ENCODE results near the gene TSPAN31. TPM values are rescaled to one million over a fixed set of nuclear protein-coding genes. Genes with fewer than 3 reads are reported as not detected.
"Not testable (repeated sequence)": the region's sequence is repeated elsewhere in the genome, so short reads cannot be mapped to it uniquely, and the experiment has no call there.

Gene TSPAN31
- total and polyA plus RNA-seq, 2 experiments from 2014 or later, result 15.5 to 15.6 TPM

GRCh38 chr12:57715036-57715748 is 29.6 kb upstream of the TSPAN31 start:
- not testable (repeated sequence) for H4K20me1 ChIP-seq (replicated peaks; ENCODE audit: insufficient read depth); H3K4me1 ChIP-seq (ENCODE audit: insufficient read depth); H3K4me3 Mint-ChIP-seq; H3K79me2 ChIP-seq (replicated peaks; ENCODE audit: insufficient read depth); H2AFZ ChIP-seq; H3K9me2 ChIP-seq (ENCODE audit: insufficient read depth); H3K4me2 ChIP-seq; H3K36me3 ChIP-seq (ENCODE audit: insufficient read depth); H3K27ac Mint-ChIP-seq; H3K4me3 ChIP-seq; H3K4me1 Mint-ChIP-seq; DNase-seq (ENCODE audit: low spot score); ATAC-seq; H3K27me3 ChIP-seq (ENCODE audit: insufficient read depth); H3K27me3 Mint-ChIP-seq (ENCODE audit: insufficient read depth, low read depth, poor library complexity); H3F3A ChIP-seq (replicated peaks; ENCODE audit: low read depth); H3K9me3 Mint-ChIP-seq; H3K27ac ChIP-seq (ENCODE audit: low read depth)
- H3K36me3 Mint-ChIP-seq (ENCODE audit: low read depth), result peaks cover 19% of the 10 kb centered on the region

- no peak for DNase-seq (ENCODE audit: low spot score)
- H3K36me3 ChIP-seq (ENCODE audit: insufficient read depth), result peaks cover 6% of the 10 kb centered on the region; the same call in 1 of the 2 replicates
- no peak overlapping the region for H3K4me2 ChIP-seq
These were observed 29.1 kb upstream of the TSPAN31 start for GRCh38 chr12:57715786-57716185.

GRCh38 chr12:57716305-57716704 is 28.5 kb upstream of the TSPAN31 start:
- no peak overlapping the region for H3K27ac Mint-ChIP-seq
- H3K9me2 ChIP-seq (ENCODE audit: insufficient read depth), result no peaks in the 10 kb centered on the region
- TF ChIP-seq ZNF462 (CRISPR knock-in tag; IDR thresholded peaks at IDR 0.05) (no peak), JUNB (IDR thresholded peaks at IDR 0.05; ENCODE audit: unreplicated experiment) (no peak), REST (IDR thresholded peaks at IDR 0.05; ENCODE audit: unreplicated experiment) (no peak)

More at GRCh38 chr12:57715786-57716185, 29.1 kb upstream of the TSPAN31 start:
- Mint-ChIP-seq H3K27me3 (ENCODE audit: insufficient read depth, low read depth, poor library complexity) (peaks cover 3% of the 10 kb centered on the region), H3K27ac (no peak overlapping the region), H3K9me3 (no peaks in the 10 kb centered on the region), H3K4me3 (no peak overlapping the region), H3K36me3 (ENCODE audit: low read depth) (peaks cover 19% of the 10 kb centered on the region), H3K4me1 (no peaks in the 10 kb centered on the region; the same call in 2 of the 3 replicates)
- ATAC-seq, result no peak
- Histone ChIP-seq H4K20me1 (replicated peaks; ENCODE audit: insufficient read depth) (no peaks in the 10 kb centered on the region), H3K4me3 (no peak overlapping the region), H3K27ac (ENCODE audit: low read depth) (no peak overlapping the region), H3K79me2 (replicated peaks; ENCODE audit: insufficient read depth) (no peaks in the 10 kb centered on the region), H3K4me1 (ENCODE audit: insufficient read depth) (no peaks in the 10 kb centered on the region), H3F3A (replicated peaks; ENCODE audit: low read depth) (no peaks in the 10 kb centered on the region), H3K9me2 (ENCODE audit: insufficient read depth) (no peaks in the 10 kb centered on the region), H2AFZ (no peak overlapping the region), H3K27me3 (ENCODE audit: insufficient read depth) (no peaks in the 10 kb centered on the region)
- no peak for TF ChIP-seq NANOG (IDR thresholded peaks at IDR 0.05; ENCODE audit: borderline replicate concordance)
- no peak for TF ChIP-seq STAT1 (IDR thresholded peaks at IDR 0.05; ENCODE audit: unreplicated experiment)
- no peak for TF ChIP-seq POLR2AphosphoS5 (IDR thresholded peaks at IDR 0.05; ENCODE audit: low read depth)
- no peak for TF ChIP-seq JUNB (IDR thresholded peaks at IDR 0.05; ENCODE audit: unreplicated experiment)
- no peak for TF ChIP-seq CREB1 (CRISPR knock-in tag; IDR thresholded peaks at IDR 0.05; ENCODE audit: low read depth)
- TF ChIP-seq ZNF114 (CRISPR knock-in tag; IDR thresholded peaks at IDR 0.05), result no peak

More at GRCh38 chr12:57716305-57716704, 28.5 kb upstream of the TSPAN31 start:
- ATAC-seq, result no peak
- H3K79me2 ChIP-seq (replicated peaks; ENCODE audit: insufficient read depth), result no peaks in the 10 kb centered on the region
- H3K4me3 ChIP-seq, result no peak overlapping the region
- Mint-ChIP-seq H3K9me3 (no peaks in the 10 kb centered on the region), H3K4me1 (no peaks in the 10 kb centered on the region; the same call in 2 of the 3 replicates), H3K36me3 (ENCODE audit: low read depth) (peaks cover 19% of the 10 kb centered on the region), H3K4me3 (no peak overlapping the region), H3K27me3 (ENCODE audit: insufficient read depth, low read depth, poor library complexity) (peaks cover 3% of the 10 kb centered on the region)
- no peaks in the 10 kb centered on the region for H3K27me3 ChIP-seq (ENCODE audit: insufficient read depth)
- no peak overlapping the region for H3K27ac ChIP-seq (ENCODE audit: low read depth)
- H3K4me2 ChIP-seq, result no peak overlapping the region
- H3K36me3 ChIP-seq (ENCODE audit: insufficient read depth), result peaks cover 6% of the 10 kb centered on the region; the same call in 1 of the 2 replicates
- no peaks in the 10 kb centered on the region for H4K20me1 ChIP-seq (replicated peaks; ENCODE audit: insufficient read depth)
- no peak for DNase-seq (ENCODE audit: low spot score)
- no peak overlapping the region for H2AFZ ChIP-seq
- H3K4me1 ChIP-seq (ENCODE audit: insufficient read depth), result no peaks in the 10 kb centered on the region
- no peaks in the 10 kb centered on the region for H3F3A ChIP-seq (replicated peaks; ENCODE audit: low read depth)

Data from GM23338 (cell line).